CD14-positive monocyte (primary cell): ENCODE measurements around the gene JAM3. TPM values are rescaled to one million over a fixed set of nuclear protein-coding genes. Genes with fewer than 3 reads are reported as not detected.
A peak's percentile ranks its signal among the peaks of the same experiment; 100 is the strongest.

Experiments
- DNase-seq, 3 donors: peaks; one replicate each; pipeline ENCODE4 v3.0.0-alpha.2; 2011 to 2022
- H2AFZ ChIP-seq: 2 replicates; pipeline ENCODE4 v1.6.0; 2012; ENCODE audit warnings: mild to moderate bottlenecking, low read depth, low read length, inconsistent platforms; ENCODE audit not compliant: insufficient read depth, poor library complexity, severe bottlenecking
- H3K27ac ChIP-seq, 2 donors: 1 replicate in 1 of 2; 2 replicates in 1 of 2; pipeline ENCODE4 v1.5.1; 2012 to 2013; ENCODE audit warnings: low read length in 2 of 2, control low read depth in 1 of 2, inconsistent platforms in 1 of 2, low read depth in 1 of 2, mild to moderate bottlenecking in 1 of 2
- H3K27me3 ChIP-seq, 2 donors: one replicate each; pipeline versions ENCODE4 v1.6.0 to v1.6.1; 2011 to 2013; ENCODE audit warnings: low read length in 2 of 2; ENCODE audit not compliant: control insufficient read depth in 2 of 2, insufficient read depth in 2 of 2
- H3K36me3 ChIP-seq, 2 donors: replicated peaks in 1 of 2; 1 replicate in 1 of 2; 2 replicates in 1 of 2; pipeline versions ENCODE4 v1.5.1 to v1.6.1; 2012 to 2013; ENCODE audit warnings: low read length in 2 of 2, control low read depth in 1 of 2, inconsistent platforms in 1 of 2, mild to moderate bottlenecking in 1 of 2; ENCODE audit not compliant: insufficient read depth in 2 of 2, control insufficient read depth in 1 of 2
- H3K4me1 ChIP-seq, 2 donors: 1 replicate in 1 of 2; 2 replicates in 1 of 2; pipeline versions ENCODE4 v1.5.1 to v1.6.1; 2012 to 2013; ENCODE audit warnings: low read length in 2 of 2, control low read depth in 1 of 2, inconsistent platforms in 1 of 2, mild to moderate bottlenecking in 1 of 2, moderate library complexity in 1 of 2; ENCODE audit not compliant: insufficient read depth in 2 of 2, control insufficient read depth in 1 of 2
- H3K4me2 ChIP-seq: replicated peaks from 2 replicates; pipeline ENCODE3; 2012; ENCODE audit warnings: low read length, moderate library complexity, mild to moderate bottlenecking; ENCODE audit not compliant: poor library complexity, severe bottlenecking; ENCODE audit errors: extremely low read depth
- H3K4me3 ChIP-seq, 3 experiments: fragments of 200-600 bp in 1 of 3; sonication (generic) in 1 of 3; replicated peaks in 1 of 3; 1 replicate in 2 of 3; 2 replicates in 1 of 3; pipeline ENCODE4 v1.5.1; 2011 to 2013; ENCODE audit warnings: low read length in 3 of 3, mild to moderate bottlenecking in 3 of 3, control low read depth in 2 of 3, low read depth in 2 of 3, inconsistent platforms in 1 of 3, moderate library complexity in 1 of 3
- H3K79me2 ChIP-seq: 2 replicates; pipeline ENCODE4 v1.6.0; 2012; ENCODE audit warnings: mild to moderate bottlenecking, control low read depth, inconsistent platforms, low read length, moderate library complexity; ENCODE audit not compliant: insufficient read depth
- H3K9ac ChIP-seq: 2 replicates; pipeline ENCODE4 v1.6.0; 2017; ENCODE audit warnings: low read length, mild to moderate bottlenecking; ENCODE audit not compliant: insufficient read depth, poor library complexity, severe bottlenecking
- H3K9me3 ChIP-seq, 2 donors: replicated peaks in 1 of 2; 1 replicate in 1 of 2; 2 replicates in 1 of 2; pipeline versions ENCODE4 v1.5.1 to v1.6.1; 2012 to 2013; ENCODE audit warnings: low read length in 2 of 2, control low read depth in 1 of 2; ENCODE audit not compliant: control insufficient read depth in 1 of 2, insufficient read depth in 1 of 2
- H4K20me1 ChIP-seq: 2 replicates; pipeline ENCODE4 v1.6.0; 2012; ENCODE audit warnings: mild to moderate bottlenecking, low read length, control low read depth, moderate library complexity; ENCODE audit not compliant: insufficient read depth
- H3K27ac Mint-ChIP-seq, 7 donors: one replicate each; pipeline ENCODE4 v1.8.0; 2020; ENCODE audit warnings: mild to moderate bottlenecking in 7 of 7, mixed read lengths in 7 of 7, moderate library complexity in 6 of 7, inconsistent platforms in 2 of 7
- H3K27me3 Mint-ChIP-seq, 3 donors: one replicate each; pipeline ENCODE4 v1.8.0; 2021 to 2022; ENCODE audit warnings: low read depth in 3 of 3, mild to moderate bottlenecking in 3 of 3, mixed read lengths in 3 of 3, moderate library complexity in 3 of 3, inconsistent platforms in 1 of 3
- H3K36me3 Mint-ChIP-seq, 2 donors: one replicate each; pipeline ENCODE4 v1.8.0; 2020; ENCODE audit warnings: mixed read lengths in 2 of 2, inconsistent platforms in 1 of 2, mild to moderate bottlenecking in 1 of 2
- H3K4me1 Mint-ChIP-seq: one replicate; pipeline ENCODE4 v1.8.0; 2020; ENCODE audit warnings: mild to moderate bottlenecking, mixed read lengths
- H3K4me3 Mint-ChIP-seq, 2 donors: one replicate each; pipeline ENCODE4 v1.8.0; 2020; ENCODE audit warnings: mild to moderate bottlenecking in 2 of 2, mixed read lengths in 2 of 2, moderate library complexity in 1 of 2
- H3K9me3 Mint-ChIP-seq, 7 donors: one replicate each; pipeline ENCODE4 v1.8.0; 2020 to 2022; ENCODE audit warnings: mixed read lengths in 7 of 7, mild to moderate bottlenecking in 6 of 7, moderate library complexity in 6 of 7, inconsistent platforms in 2 of 7
- CTCF ChIP-seq: fragments of 200-600 bp; IDR thresholded peaks from one replicate; pipeline ENCODE4 v1.8.0; 2022; ENCODE audit warnings: antibody characterized with exemption, mild to moderate bottlenecking
- WGBS: methylation state at CpG from one replicate; pipeline ENCODE4 v1.1.5; 2013; ENCODE audit warnings: missing lambda C conversion rate; ENCODE audit not compliant: insufficient coverage; 5-methylcytosine and 5-hydroxymethylcytosine counted together
- intact Hi-C, 2 donors: fragments of 100-400 bp; cut with micrococcal nuclease; formaldehyde crosslinking; loops; one replicate each; pipeline versions ENCODE4 v1.15.0 to v1.15.1; 2023
- polyA plus RNA-seq, 3 donors: library from polyadenylated mRNA; depleted of rRNA in 1 of 3; unstranded in 2 of 3; stranded (reverse) in 1 of 3; fragments of 300-500 nt in 2 of 3; fragments of >200 nt in 1 of 3; fragmentation: Illumina TruSeq in 2 of 3; gene quantifications; 1 replicate in 2 of 3; 2 replicates in 1 of 3; pipeline ENCODE4 v1.2.3, GENCODE V29; 2012 to 2021

JAM3 gene
- polyA plus RNA-seq, 3 donors = 0.03 to 0.25 (median 0.12) TPM

- Histone ChIP-seq H4K20me1 (no peaks in the 10 kb centered on the region), H3K36me3 (no peaks in the 10 kb centered on the region), H3K9ac (no peak overlapping the region), H3K4me2 (no peak overlapping the region), H3K9me3 (no peaks in the 10 kb centered on the region), H3K4me1 (peaks cover 0 to 7% of the 10 kb centered on the region in 2 donors), H3K27ac (no peak overlapping the region), H3K79me2 (no peaks in the 10 kb centered on the region), H2AFZ (no peak overlapping the region), H3K27me3 (peaks cover 2 to 52% of the 10 kb centered on the region in 2 donors), H3K4me3 (no peak overlapping the region)
- TF ChIP-seq CTCF = no peak
- no peak overlapping the region for H3K27ac Mint-ChIP-seq
- WGBS = 88% methylated on average over 7 of the region's 10 CpGs
- peaks cover 12% of the 10 kb centered on the region for H3K4me1 Mint-ChIP-seq
- DNase-seq = no peak
- peak overlapping the region in 1 of 2 donors; percentile 21 for H3K4me3 Mint-ChIP-seq
- H3K27me3 Mint-ChIP-seq = peaks cover 34 to 57% (median 56%) of the 10 kb centered on the region in 3 donors
- H3K9me3 Mint-ChIP-seq = peaks cover 0 to 6% (median 0%) of the 10 kb centered on the region in 7 donors
- intact Hi-C loops = no loop called here
- no peaks in the 10 kb centered on the region for H3K36me3 Mint-ChIP-seq
Observed at GRCh38 chr11:134038897-134039470, 29.9 kb upstream of the JAM3 start.

GRCh38 chr11:134039726-134040385, 29.0 kb upstream of the JAM3 start:
- no peak overlapping the region for H3K9ac ChIP-seq
- no peak overlapping the region for H3K27ac ChIP-seq
- H3K4me2 ChIP-seq = no peak overlapping the region
- H3K27me3 ChIP-seq = peaks cover 2 to 44% of the 10 kb centered on the region in 2 donors
- no peak overlapping the region for H2AFZ ChIP-seq
- peaks cover 12% of the 10 kb centered on the region for H3K4me1 Mint-ChIP-seq
- H3K27me3 Mint-ChIP-seq = peaks cover 30 to 51% (median 47%) of the 10 kb centered on the region in 3 donors
- H3K27ac Mint-ChIP-seq = peak overlapping the region in 1 of 7 donors; percentile 16
- no peaks in the 10 kb centered on the region for H4K20me1 ChIP-seq
- H3K4me1 ChIP-seq = peaks cover 0 to 7% of the 10 kb centered on the region in 2 donors
- no peaks in the 10 kb centered on the region for H3K9me3 ChIP-seq
- no peak overlapping the region for H3K4me3 ChIP-seq
- WGBS = 80% methylated on average over 16 of the region's 18 CpGs
- H3K4me3 Mint-ChIP-seq = no peak overlapping the region
- H3K79me2 ChIP-seq = no peaks in the 10 kb centered on the region
- DNase-seq = no peak
- peaks cover 0 to 6% (median 0%) of the 10 kb centered on the region in 7 donors for H3K9me3 Mint-ChIP-seq
- H3K36me3 ChIP-seq = no peaks in the 10 kb centered on the region
- intact Hi-C loops = no loop called here
- H3K36me3 Mint-ChIP-seq = no peaks in the 10 kb centered on the region
- no peak for TF ChIP-seq CTCF
